GM18867 (cell line): ENCODE data around the gene VPS54.

Experiments
- ATAC-seq: cut with Tn5 transposase; IDR thresholded peaks from one replicate; pipeline ENCODE4 v1.9.1; 2021; ENCODE audit warnings: mild to moderate bottlenecking, moderate library complexity; ENCODE audit not compliant: unreplicated experiment

VPS54 gene, protein sequence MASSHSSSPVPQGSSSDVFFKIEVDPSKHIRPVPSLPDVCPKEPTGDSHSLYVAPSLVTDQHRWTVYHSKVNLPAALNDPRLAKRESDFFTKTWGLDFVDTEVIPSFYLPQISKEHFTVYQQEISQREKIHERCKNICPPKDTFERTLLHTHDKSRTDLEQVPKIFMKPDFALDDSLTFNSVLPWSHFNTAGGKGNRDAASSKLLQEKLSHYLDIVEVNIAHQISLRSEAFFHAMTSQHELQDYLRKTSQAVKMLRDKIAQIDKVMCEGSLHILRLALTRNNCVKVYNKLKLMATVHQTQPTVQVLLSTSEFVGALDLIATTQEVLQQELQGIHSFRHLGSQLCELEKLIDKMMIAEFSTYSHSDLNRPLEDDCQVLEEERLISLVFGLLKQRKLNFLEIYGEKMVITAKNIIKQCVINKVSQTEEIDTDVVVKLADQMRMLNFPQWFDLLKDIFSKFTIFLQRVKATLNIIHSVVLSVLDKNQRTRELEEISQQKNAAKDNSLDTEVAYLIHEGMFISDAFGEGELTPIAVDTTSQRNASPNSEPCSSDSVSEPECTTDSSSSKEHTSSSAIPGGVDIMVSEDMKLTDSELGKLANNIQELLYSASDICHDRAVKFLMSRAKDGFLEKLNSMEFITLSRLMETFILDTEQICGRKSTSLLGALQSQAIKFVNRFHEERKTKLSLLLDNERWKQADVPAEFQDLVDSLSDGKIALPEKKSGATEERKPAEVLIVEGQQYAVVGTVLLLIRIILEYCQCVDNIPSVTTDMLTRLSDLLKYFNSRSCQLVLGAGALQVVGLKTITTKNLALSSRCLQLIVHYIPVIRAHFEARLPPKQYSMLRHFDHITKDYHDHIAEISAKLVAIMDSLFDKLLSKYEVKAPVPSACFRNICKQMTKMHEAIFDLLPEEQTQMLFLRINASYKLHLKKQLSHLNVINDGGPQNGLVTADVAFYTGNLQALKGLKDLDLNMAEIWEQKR

DNA sequence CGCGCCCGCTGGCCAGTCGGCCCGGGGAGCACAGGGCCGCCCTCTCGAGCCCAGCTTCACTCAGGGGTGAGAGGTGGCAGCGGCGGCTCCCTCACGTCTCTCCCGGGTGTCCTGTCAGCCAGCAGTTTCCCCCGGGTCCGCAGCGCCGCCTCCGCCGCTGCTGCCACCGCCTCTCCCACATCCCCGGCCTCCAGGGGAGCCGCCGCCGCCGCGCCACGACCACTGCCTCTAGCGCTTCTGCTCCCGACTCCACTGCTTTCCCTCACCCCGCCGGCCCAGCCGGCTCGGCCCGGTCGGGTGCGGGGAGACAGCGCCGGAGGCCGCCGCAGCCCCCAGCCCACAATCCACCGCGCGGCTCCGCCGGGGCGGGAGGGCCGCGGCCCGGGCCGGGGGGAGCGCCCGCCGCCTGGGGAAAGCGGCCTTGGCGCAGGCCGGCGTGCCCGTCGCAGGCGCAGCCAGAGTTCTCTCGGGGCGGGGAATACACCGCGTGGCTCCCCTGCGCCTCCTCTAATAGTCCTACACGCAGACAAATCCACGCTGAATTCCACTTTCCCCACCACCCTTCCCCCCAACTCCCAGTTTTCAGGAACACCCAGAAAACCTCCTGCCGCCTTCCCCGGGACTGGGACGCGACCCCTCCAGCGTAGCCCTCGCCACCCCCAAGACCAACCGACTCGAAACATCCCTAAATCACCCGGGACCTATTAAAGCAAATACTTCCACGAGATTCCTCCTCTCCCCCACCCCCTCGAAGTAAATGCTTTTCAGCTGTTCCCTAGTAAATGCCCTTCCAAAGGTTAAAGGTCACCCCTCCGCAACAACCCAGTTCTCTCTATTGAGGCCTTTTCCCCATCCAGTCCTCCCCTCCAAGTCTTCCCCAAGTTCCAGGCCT is at the start of gene VPS54:
VPS54 (minus strand) TSS at position 346 of the 892 bp plus-strand sequence. CDS start 35,429 bp downstream, outside the sequence.
- peak; percentile 70 for ATAC-seq

DNA sequence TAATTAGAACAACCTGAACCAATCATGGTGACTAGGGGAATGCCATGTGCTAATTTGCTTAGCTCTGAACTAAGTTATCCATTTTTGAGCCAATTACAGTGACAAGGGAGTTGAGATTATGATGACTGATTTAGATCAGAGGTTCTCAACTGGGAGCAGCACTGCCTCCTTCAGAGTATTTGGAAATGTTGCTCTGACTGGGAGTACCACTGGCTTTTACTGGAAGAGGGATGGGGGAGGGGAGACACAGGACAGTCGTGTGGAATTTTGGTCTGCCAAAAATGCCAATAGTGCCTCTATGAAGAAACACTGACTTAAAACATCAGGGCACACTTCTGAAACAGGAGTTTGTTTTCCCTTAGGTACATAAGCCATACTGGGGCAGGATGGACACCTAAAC is 48.1 kb upstream of the VPS54 start:
- ATAC-seq = no peak

GRCh38 chr2:64065516-64065915 is 46.3 kb upstream of the VPS54 start:
- ATAC-seq = no peak

DNA sequence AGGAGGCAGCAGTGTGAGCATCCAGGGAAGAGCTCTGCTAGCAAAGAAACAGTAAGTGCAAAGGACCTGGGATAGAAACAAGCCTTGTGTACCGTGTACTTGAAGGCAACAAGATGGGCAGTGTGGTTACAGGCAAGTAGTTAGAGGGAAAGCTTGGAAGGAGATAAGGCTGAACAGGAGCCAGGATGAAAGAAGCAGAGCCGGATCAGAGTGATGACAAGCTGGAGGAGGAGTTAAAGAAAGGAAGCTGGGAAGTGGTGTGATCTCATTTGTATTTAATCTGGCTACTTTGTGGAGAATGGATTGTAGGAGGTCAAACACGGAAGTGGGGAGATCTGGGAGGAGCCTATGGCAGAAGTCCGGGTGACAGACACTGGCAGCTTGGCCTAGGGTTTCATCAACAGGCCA is 44.7 kb upstream of the VPS54 start:
- ATAC-seq = no peak

DNA sequence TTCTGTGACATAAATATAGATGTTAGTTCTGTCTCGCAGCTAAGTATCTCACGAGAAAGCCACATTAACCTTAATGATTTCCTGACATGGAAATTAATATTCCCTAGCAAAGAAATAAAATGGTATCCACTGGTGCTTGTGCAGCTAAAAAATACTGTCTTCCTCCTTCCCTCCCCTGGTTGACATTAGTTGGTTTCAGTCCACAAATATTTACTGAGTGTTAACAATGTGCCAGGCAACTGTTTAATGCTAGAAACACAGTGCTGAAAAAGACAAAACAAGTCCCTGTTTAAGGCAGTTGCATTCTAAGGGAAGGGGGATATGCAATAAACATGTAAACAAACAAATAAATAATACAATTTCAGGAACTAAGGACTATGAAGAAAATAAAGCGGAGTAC is 44.2 kb upstream of the VPS54 start:
- no peak for ATAC-seq

GRCh38 chr2:64062840-64063239 is 43.6 kb upstream of the VPS54 start:
- peak; percentile 71 for ATAC-seq

DNA sequence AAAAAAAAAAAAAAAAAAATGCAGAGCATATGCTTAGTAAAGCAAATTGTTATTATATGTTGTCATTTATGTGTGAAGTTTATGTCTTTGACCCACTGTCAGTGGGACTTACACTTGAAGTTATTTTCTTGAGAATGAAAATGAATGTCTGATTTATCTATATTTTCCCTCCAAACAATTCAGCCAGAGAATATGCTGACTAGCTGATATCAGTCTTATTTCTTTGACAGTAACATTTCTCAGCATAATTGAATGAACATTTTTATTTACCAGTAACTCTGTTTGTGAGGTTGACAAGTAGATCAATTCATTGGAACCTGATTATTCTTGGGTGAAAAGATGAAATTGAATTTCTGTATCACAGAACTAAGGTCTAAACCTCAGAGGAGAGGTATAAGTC is 40.0 kb upstream of the VPS54 start:
- ATAC-seq = no peak

GRCh38 chr2:64056021-64056420 is 36.8 kb upstream of the VPS54 start:
- ATAC-seq = no peak

- ATAC-seq = peak; percentile 47
These were observed 35.1 kb upstream of the VPS54 start for GRCh38 chr2:64054161-64054915.

GRCh38 chr2:64052463-64053241 is 33.4 kb upstream of the VPS54 start:
- no peak for ATAC-seq

DNA sequence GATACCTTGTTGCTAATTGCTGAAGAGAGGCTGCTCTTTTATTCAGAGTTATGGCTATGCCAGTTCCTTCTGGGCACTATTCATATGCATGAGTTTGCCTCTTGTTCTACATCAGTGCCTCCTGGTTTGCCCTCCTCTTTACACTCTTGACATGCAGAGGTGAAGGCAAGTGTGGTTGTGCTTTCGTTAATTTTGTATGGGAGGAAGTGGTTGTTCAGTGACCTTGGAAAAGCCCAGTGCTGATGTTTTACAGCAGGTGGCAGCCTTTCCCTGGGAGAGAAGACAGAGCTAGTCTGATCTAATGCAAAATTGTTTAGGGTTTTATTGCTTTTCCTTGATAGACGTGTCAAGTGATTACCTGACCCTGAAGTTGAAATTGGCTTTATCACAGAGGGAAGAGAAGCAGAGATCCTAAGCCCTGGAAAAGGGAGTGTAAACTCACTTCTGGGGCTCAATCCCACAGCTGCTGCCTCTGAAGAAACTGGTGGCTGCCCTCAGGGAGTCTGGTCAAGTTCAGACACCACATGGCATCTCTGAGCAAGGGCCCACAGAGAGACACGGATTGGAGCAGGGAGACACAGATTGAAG is 30.5 kb upstream of the VPS54 start:
- peak; percentile 86 for ATAC-seq

GRCh38 chr2:64045938-64046337 is 26.7 kb upstream of the VPS54 start:
- no peak for ATAC-seq

GRCh38 chr2:64040161-64040560 is 20.9 kb upstream of the VPS54 start:
- no peak for ATAC-seq

GRCh38 chr2:64036034-64036705 is 16.9 kb upstream of the VPS54 start:
- ATAC-seq = peak; percentile 97

- no peak for ATAC-seq
These were observed 16.1 kb upstream of the VPS54 start for GRCh38 chr2:64035072-64035942.

GRCh38 chr2:64029116-64029665 is 10.0 kb upstream of the VPS54 start:
- no peak for ATAC-seq

GRCh38 chr2:64025741-64026140 is 6.5 kb upstream of the VPS54 start:
- no peak for ATAC-seq
